H1 (cell line): ENCODE results near the gene VPS72. TPM values are rescaled to one million over a fixed set of nuclear protein-coding genes. Genes with fewer than 3 reads are reported as not detected.

Experiments used
- CTCF ChIA-PET: fragments of 300-600 bp; sonication (Branson Sonifier 250); formaldehyde crosslinking; loops from one replicate; lab custom pipeline; 2021; ENCODE audit not compliant: partially characterized antibody; lab: Charles Lee
- POLR2A ChIA-PET: fragments of 300-600 bp; sonication (Branson Sonifier 250); formaldehyde crosslinking; loops from one replicate; lab custom pipeline; 2021; ENCODE audit warnings: inconsistent platforms; ENCODE audit not compliant: partially characterized antibody; lab: Charles Lee
- DNase-seq, 2 experiments: peaks; one replicate each; pipeline versions ENCODE4 v3.0.0 to v3.0.0-alpha.2; 2010 to 2022; ENCODE audit warnings: low spot score in 2 of 2, low read depth in 1 of 2, mixed read lengths in 1 of 2
- FAIRE-seq: peaks from 2 replicates; lab custom pipeline; 2011; peaks lifted over from hg19 to GRCh38; lab: Jason Lieb, UNC
- H2AFZ ChIP-seq: 2 replicates; pipeline ENCODE4 v1.8.1; 2012; ENCODE audit warnings: low read length, inconsistent platforms
- H2AK5ac ChIP-seq: 2 replicates; pipeline ENCODE4 v1.6.1; 2013; ENCODE audit warnings: low read depth, low read length
- H2BK120ac ChIP-seq: replicated peaks from 2 replicates; pipeline ENCODE3; 2013; ENCODE audit warnings: low read depth, low read length, inconsistent platforms
- H2BK12ac ChIP-seq: 2 replicates; pipeline ENCODE4 v1.6.1; 2013; ENCODE audit warnings: low read depth, low read length
- H2BK15ac ChIP-seq: 2 replicates; pipeline ENCODE4 v1.6.1; 2013; ENCODE audit warnings: low read length
- H2BK20ac ChIP-seq: 2 replicates; pipeline ENCODE4 v1.6.1; 2013; ENCODE audit warnings: low read length
- H2BK5ac ChIP-seq: 2 replicates; pipeline ENCODE4 v1.6.1; 2013; ENCODE audit warnings: low read depth, low read length
- H3K14ac ChIP-seq: 2 replicates; pipeline ENCODE4 v1.6.1; 2013; ENCODE audit warnings: inconsistent platforms; ENCODE audit not compliant: insufficient read length
- H3K18ac ChIP-seq: 2 replicates; pipeline ENCODE4 v1.6.1; 2013; ENCODE audit warnings: low read length; ENCODE audit errors: extremely low read depth
- H3K23ac ChIP-seq: 2 replicates; pipeline ENCODE4 v1.6.1; 2013; ENCODE audit warnings: inconsistent platforms; ENCODE audit not compliant: insufficient read length
- H3K23me2 ChIP-seq: 2 replicates; pipeline ENCODE4 v1.6.1; 2013; ENCODE audit warnings: low read depth, low read length
- H3K27ac ChIP-seq: 2 replicates; pipeline ENCODE4 v1.6.1; 2011; ENCODE audit warnings: low read depth, low read length, inconsistent platforms
- H3K27me3 ChIP-seq, 4 experiments: replicated peaks in 1 of 4; 1 replicate in 1 of 4; 2 replicates in 3 of 4; pipeline versions ENCODE4 v1.6.1 to v1.8.1; 2011 to 2013; ENCODE audit warnings: low read length in 3 of 4, mild to moderate bottlenecking in 3 of 4, inconsistent platforms in 2 of 4, mixed read lengths in 2 of 4, moderate library complexity in 1 of 4; ENCODE audit not compliant: control insufficient read depth in 3 of 4, insufficient read depth in 3 of 4; ENCODE audit errors: extremely low read depth in 1 of 4
- H3K36me3 ChIP-seq, 4 experiments: 2 replicates each; pipeline versions ENCODE4 v1.6.1 to v1.8.1; 2011 to 2013; ENCODE audit warnings: mild to moderate bottlenecking in 4 of 4, low read length in 3 of 4, moderate library complexity in 2 of 4, control low read depth in 1 of 4, inconsistent platforms in 1 of 4; ENCODE audit not compliant: insufficient read depth in 4 of 4, control insufficient read depth in 2 of 4
- H3K4ac ChIP-seq: replicated peaks from 2 replicates; pipeline ENCODE3; 2013; ENCODE audit warnings: low read length, low read depth, mixed read lengths, inconsistent platforms; ENCODE audit not compliant: insufficient read length
- H3K4me1 ChIP-seq, 4 experiments: replicated peaks in 1 of 4; 1 replicate in 1 of 4; 2 replicates in 3 of 4; pipeline versions ENCODE4 v1.6.1 to v1.8.1; 2011 to 2013; ENCODE audit warnings: low read length in 3 of 4, inconsistent platforms in 2 of 4, mixed read lengths in 1 of 4; ENCODE audit not compliant: insufficient read depth in 4 of 4, control insufficient read depth in 3 of 4
- H3K4me2 ChIP-seq, 2 experiments: 2 replicates each; pipeline versions ENCODE4 v1.6.1 to v1.8.1; 2011 to 2013; ENCODE audit warnings: low read depth in 2 of 2, low read length in 2 of 2, control low read depth in 1 of 2, inconsistent platforms in 1 of 2, mild to moderate bottlenecking in 1 of 2; ENCODE audit not compliant: insufficient read depth in 1 of 2
- H3K4me3 ChIP-seq, 4 experiments: fragments of 200-600, 300-600 bp in 1 of 4; sonication (generic), shearing (Covaris generic), sonication (Bioruptor Twin) in 1 of 4; 2 replicates each; pipeline versions ENCODE4 v1.5.1 to v1.8.1; 2011 to 2016; ENCODE audit warnings: low read length in 4 of 4, low read depth in 3 of 4, control low read depth in 2 of 4, inconsistent platforms in 2 of 4, mild to moderate bottlenecking in 2 of 4, mixed read lengths in 1 of 4, moderate library complexity in 1 of 4; ENCODE audit not compliant: insufficient read depth in 2 of 4; ENCODE audit errors: extremely low read depth in 1 of 4
- H3K56ac ChIP-seq: replicated peaks from 2 replicates; pipeline ENCODE3; 2013; ENCODE audit warnings: low read depth, mild to moderate bottlenecking, mixed read lengths, low read length, inconsistent platforms; ENCODE audit not compliant: insufficient read length
- H3K79me1 ChIP-seq: 2 replicates; pipeline ENCODE4 v1.6.1; 2013; ENCODE audit warnings: low read depth, low read length, control low read depth
- H3K79me2 ChIP-seq, 2 experiments: 2 replicates each; pipeline versions ENCODE4 v1.6.1 to v1.8.1; 2012 to 2013; ENCODE audit warnings: low read length in 2 of 2, mild to moderate bottlenecking in 2 of 2, inconsistent platforms in 1 of 2; ENCODE audit not compliant: insufficient read depth in 2 of 2, control insufficient read depth in 1 of 2
- H3K9ac ChIP-seq, 4 experiments: replicated peaks in 1 of 4; 1 replicate in 1 of 4; 2 replicates in 3 of 4; pipeline versions ENCODE4 v1.6.1 to v1.8.1; 2011 to 2013; ENCODE audit warnings: low read depth in 3 of 4, low read length in 3 of 4, control low read depth in 2 of 4, mild to moderate bottlenecking in 2 of 4, moderate library complexity in 2 of 4, inconsistent platforms in 1 of 4; ENCODE audit errors: extremely low read depth in 1 of 4
- H3K9me3 ChIP-seq, 2 experiments: 2 replicates each; pipeline versions ENCODE4 v1.6.1 to v1.8.1; 2012 to 2013; ENCODE audit warnings: mild to moderate bottlenecking in 2 of 2, moderate library complexity in 2 of 2, control low read depth in 1 of 2, inconsistent platforms in 1 of 2, low read depth in 1 of 2, low read length in 1 of 2, mixed read lengths in 1 of 2; ENCODE audit not compliant: insufficient read depth in 2 of 2
- H4K20me1 ChIP-seq, 2 experiments: replicated peaks in 1 of 2; 2 replicates each; pipeline versions ENCODE3 to v1.8.1; 2011 to 2013; ENCODE audit warnings: inconsistent platforms in 2 of 2, low read length in 2 of 2, mild to moderate bottlenecking in 1 of 2; ENCODE audit not compliant: insufficient read depth in 2 of 2, control insufficient read depth in 1 of 2
- H4K5ac ChIP-seq: 2 replicates; pipeline ENCODE4 v1.6.1; 2013; ENCODE audit warnings: low read length, low read depth, mixed read lengths, inconsistent platforms; ENCODE audit not compliant: insufficient read length
- H4K8ac ChIP-seq: 2 replicates; pipeline ENCODE4 v1.8.0; 2013; ENCODE audit warnings: mild to moderate bottlenecking, moderate library complexity, low read length, inconsistent platforms; ENCODE audit not compliant: insufficient read depth; ENCODE audit errors: extremely low read depth
- H4K91ac ChIP-seq: replicated peaks from 2 replicates; pipeline ENCODE3; 2013; ENCODE audit warnings: low read length, mixed read lengths, inconsistent platforms; ENCODE audit not compliant: insufficient read length
- HDAC6 ChIP-seq: IDR thresholded peaks from one replicate; pipeline ENCODE4 v1.7.1; 2012; ENCODE audit warnings: low read depth, mild to moderate bottlenecking, inconsistent platforms, low read length, moderate library complexity
- NANOG ChIP-seq: IDR thresholded peaks from 2 replicates; pipeline ENCODE4 v1.6.1; 2011; ENCODE audit warnings: low read length, low read depth, mild to moderate bottlenecking, inconsistent platforms; ENCODE audit not compliant: insufficient read depth, poor library complexity, severe bottlenecking
- SIN3A ChIP-seq, 2 experiments: IDR thresholded peaks in 1 of 2; conservative IDR thresholded peaks in 1 of 2; 2 replicates each; pipeline ENCODE4 v1.6.1; 2011 to 2012; ENCODE audit warnings: low read length in 2 of 2, improper control_type of control experiment in 1 of 2, low read depth in 1 of 2, mild to moderate bottlenecking in 1 of 2
- WGBS, 2 experiments: shearing (Covaris generic) in 1 of 2; methylation state at CpG; one replicate each; pipeline versions ENCODE4 v1.1.6 to v1.1.7; 2013 to 2015; ENCODE audit warnings: low lambda C conversion rate in 2 of 2, mixed read lengths in 2 of 2, inconsistent platforms in 1 of 2, low coverage in 1 of 2, missing lambda C conversion rate in 1 of 2; ENCODE audit not compliant: insufficient replicate concordance in 2 of 2, insufficient coverage in 1 of 2, insufficient read length in 1 of 2; ENCODE audit errors: extremely low coverage in 1 of 2, missing lambda C conversion rate in 1 of 2; 5-methylcytosine and 5-hydroxymethylcytosine counted together
- polyA plus RNA-seq, 7 experiments: library from polyadenylated mRNA; depleted of rRNA in 3 of 7; stranded (reverse) in 5 of 7; unstranded in 2 of 7; fragments of >200 nt in 5 of 7; fragments of 200-250 nt in 2 of 7; gene quantifications; 1 replicate in 5 of 7; 2 replicates in 1 of 7; 4 replicates in 1 of 7; pipeline versions ENCODE4 v1.2.1 to v1.2.3, GENCODE V29; 2011 to 2013; ENCODE audit warnings: missing spikeins in 2 of 7, mixed read lengths in 2 of 7
- total RNA-seq: library from RNA; stranded (reverse); fragmentation: NEBNext Ultra II Directional; extraction: Animal tissue kit (Norgen Biotek cat#: 25700); gene quantifications from 2 replicates; pipeline ENCODE4 v1.2.1, GENCODE V29; 2021

VPS72 gene
- total and polyA plus RNA-seq, 2 of the 8 experiments (the other 6 are each of a cell fraction or from before 2014, with no cell fraction given) = 86.6 to 121 TPM

DNA sequence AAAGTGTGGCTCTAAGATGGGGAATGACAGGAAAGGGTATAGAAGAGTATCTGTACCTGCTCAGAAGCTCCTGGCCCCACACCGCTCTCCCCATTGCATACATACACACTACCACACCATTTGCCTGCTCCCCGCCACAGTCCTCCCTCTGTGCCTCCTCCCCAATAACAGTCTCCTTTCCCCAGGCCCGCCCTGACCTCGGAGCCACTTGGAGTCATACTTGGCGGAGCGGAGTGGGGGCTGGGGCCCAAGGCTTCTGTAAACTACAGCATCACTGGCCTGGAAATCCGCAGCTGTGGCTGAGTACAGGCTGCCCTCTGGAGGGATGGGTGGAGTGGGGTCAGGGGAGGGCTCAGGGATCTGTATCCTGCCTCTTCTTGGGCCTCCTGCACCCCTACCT lies 52.2 kb downstream of the VPS72 start:
- TF ChIP-seq NANOG (no peak), SIN3A (conservative IDR thresholded peaks at IDR 0.05 in 1 of 2, IDR thresholded peaks at IDR 0.05 in 1 of 2; ENCODE audit: low read depth in 1 of 2, low read length in 2 of 2) (no peak), HDAC6 (no peak)
- Histone ChIP-seq H2AK5ac (no peak overlapping the region), H2AFZ (no peak overlapping the region), H3K4me2 (no peak overlapping the region), H4K91ac (no peak overlapping the region), H3K9me3 (no peaks in the 10 kb centered on the region), H3K4ac (no peak overlapping the region), H4K8ac (no peak overlapping the region), H4K5ac (no peak overlapping the region), H3K23me2 (peaks cover 4% of the 10 kb centered on the region; the same call in 1 of the 2 replicates), H3K18ac (no peak overlapping the region), H2BK20ac (no peak overlapping the region), H3K14ac (no peak overlapping the region), H3K79me2 (no peaks in the 10 kb centered on the region), H3K23ac (no peak overlapping the region), H3K79me1 (no peaks in the 10 kb centered on the region), H3K27me3 (peaks cover 0 to 14% (median 8%) of the 10 kb centered on the region in 4 experiments; a peak in 5 of 7 replicates), H2BK12ac (no peak overlapping the region), H2BK15ac (no peak overlapping the region), H3K9ac (no peak overlapping the region), H3K56ac (no peak overlapping the region), H3K27ac (no peak overlapping the region), H3K4me1 (peaks cover 0 to 10% (median 6%) of the 10 kb centered on the region in 4 experiments; a peak in 5 of 7 replicates), H3K36me3 (peaks cover 0 to 10% (median 2%) of the 10 kb centered on the region in 4 experiments; a peak in 4 of 8 replicates), H4K20me1 (peaks cover 3 to 4% of the 10 kb centered on the region in 2 experiments), H2BK120ac (no peak overlapping the region), H3K4me3 (no peak overlapping the region), H2BK5ac (no peak overlapping the region)
- FAIRE-seq (no peak), DNase-seq (no peak)
- CTCF ChIA-PET = interaction anchor here (0.5 to 7.9 kb wide), 3 partner anchors 17 to 605 kb away, joined by 3 to 94 read pairs (median 5); partner anchors contain the start of gene TNFAIP8L2
- POLR2A ChIA-PET = no interaction called here
- WGBS, 2 experiments = 90% methylated on average over 7 of the region's 7 CpGs; no CpG with 5 or more reads in 1 of the 2 experiments
